Muscle layer of duodenum (tissue), 2 donors: ENCODE results near the gene RNF126.
"Not testable (repeated sequence)": the region's sequence is repeated elsewhere in the genome, so short reads cannot be mapped to it uniquely, and the experiment has no call there.

Experiments
- H3K27ac ChIP-seq: one replicate; pipeline ENCODE4 v1.7.0; 2013; ENCODE audit warnings: mild to moderate bottlenecking, low read length
- H3K27me3 ChIP-seq: one replicate; pipeline ENCODE4 v1.7.0; 2013; ENCODE audit warnings: low read depth, mild to moderate bottlenecking, control low read depth, low read length
- H3K36me3 ChIP-seq, 2 donors: one replicate each; pipeline ENCODE4 v1.7.0; 2013; ENCODE audit warnings: low read length in 2 of 2, control low read depth in 1 of 2, mild to moderate bottlenecking in 1 of 2; ENCODE audit not compliant: insufficient read depth in 2 of 2, control insufficient read depth in 1 of 2
- H3K4me1 ChIP-seq, 2 donors: one replicate each; pipeline ENCODE4 v1.7.0; 2013; ENCODE audit warnings: low read length in 2 of 2, mild to moderate bottlenecking in 2 of 2, control low read depth in 1 of 2, moderate library complexity in 1 of 2; ENCODE audit not compliant: insufficient read depth in 2 of 2, control insufficient read depth in 1 of 2
- H3K4me3 ChIP-seq, 2 donors: one replicate each; pipeline ENCODE4 v1.7.0; 2013; ENCODE audit warnings: low read length in 2 of 2, low read depth in 1 of 2, mild to moderate bottlenecking in 1 of 2
- H3K9me3 ChIP-seq, 2 donors: one replicate each; pipeline ENCODE4 v1.7.0; 2013; ENCODE audit warnings: low read length in 2 of 2, control low read depth in 1 of 2, mild to moderate bottlenecking in 1 of 2; ENCODE audit not compliant: control insufficient read depth in 1 of 2
- donor health status: healthy.

Gene RNF126

DNA sequence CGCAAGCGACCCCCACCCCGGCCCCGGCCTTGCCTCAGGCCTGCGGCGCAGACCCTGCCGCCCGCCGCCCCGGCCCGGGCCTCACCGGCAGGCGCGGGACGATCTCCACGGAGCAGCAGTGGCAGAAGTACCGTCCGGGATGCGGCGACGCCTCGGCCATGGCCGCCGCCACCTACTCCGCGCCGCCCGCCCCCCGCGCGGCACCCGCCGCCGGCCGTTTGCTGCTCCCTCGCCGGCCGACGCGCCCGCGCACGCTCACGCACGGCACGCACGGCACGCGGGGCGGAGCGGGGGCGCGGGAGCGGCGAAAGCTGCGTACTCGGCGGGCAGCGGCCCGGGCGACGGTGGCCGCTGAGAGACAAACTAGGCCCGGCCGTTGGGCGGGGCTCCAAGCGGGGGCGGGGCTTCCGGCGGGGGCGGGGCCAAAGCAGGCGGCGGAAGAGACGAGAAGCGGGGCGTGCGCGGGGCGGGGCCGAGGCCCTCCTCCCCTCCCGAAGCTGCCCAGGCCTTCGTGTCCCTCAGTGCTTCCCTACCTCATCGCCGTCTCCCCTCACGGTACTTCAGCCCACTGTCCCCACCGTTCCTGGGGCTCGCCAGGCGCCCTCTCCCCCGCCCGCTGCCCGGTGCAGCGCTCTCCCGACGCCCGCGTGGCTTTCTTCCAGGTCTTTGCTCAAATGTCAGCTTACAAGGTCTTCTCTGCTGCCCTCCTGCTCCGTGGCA lies at the start of gene RNF126:
TSS of gene RNF126 (minus strand) at position 253 of the 720 bp plus-strand sequence. CDS start at position 160, 93 bp downstream.
- Histone ChIP-seq H3K27ac (peak within 1 kb of the TSS; percentile 80), H3K27me3 (no peaks in the 10 kb centered on the region), H3K9me3 (no peaks in the 10 kb centered on the region), H3K36me3 (no peaks in the 10 kb centered on the region), H3K4me3 (peak within 1 kb of the TSS; percentile 64 to 96), H3K4me1 (peaks cover 7 to 55% of the 10 kb centered on the region in 2 donors)

GRCh38 chr19:711254-711653 lies 48.2 kb upstream of the RNF126 start:
- H3K4me3 ChIP-seq: no peak overlapping the region
- H3K27me3 ChIP-seq: no peaks in the 10 kb centered on the region
- peaks cover 5 to 8% of the 10 kb centered on the region in 2 donors for H3K9me3 ChIP-seq
- H3K4me1 ChIP-seq: peaks cover 0 to 17% of the 10 kb centered on the region in 2 donors
- H3K27ac ChIP-seq: no peak overlapping the region
- peaks cover 3 to 5% of the 10 kb centered on the region in 2 donors for H3K36me3 ChIP-seq

GRCh38 chr19:710767-711166 lies 47.8 kb upstream of the RNF126 start:
- peaks cover 5 to 8% of the 10 kb centered on the region in 2 donors for H3K9me3 ChIP-seq
- peaks cover 0 to 17% of the 10 kb centered on the region in 2 donors for H3K4me1 ChIP-seq
- H3K4me3 ChIP-seq: no peak overlapping the region
- peaks cover 3 to 5% of the 10 kb centered on the region in 2 donors for H3K36me3 ChIP-seq
- H3K27me3 ChIP-seq: no peaks in the 10 kb centered on the region
- H3K27ac ChIP-seq: no peak overlapping the region

GRCh38 chr19:709965-710571 lies 47.1 kb upstream of the RNF126 start:
- Histone ChIP-seq H3K4me3 (peak overlapping the region in 1 of 2 donors; percentile 74), H3K27ac (no peak overlapping the region), H3K27me3 (no peaks in the 10 kb centered on the region), H3K4me1 (peaks cover 0 to 17% of the 10 kb centered on the region in 2 donors), H3K9me3 (peaks cover 0 to 3% of the 10 kb centered on the region in 2 donors), H3K36me3 (no peaks in the 10 kb centered on the region)

DNA sequence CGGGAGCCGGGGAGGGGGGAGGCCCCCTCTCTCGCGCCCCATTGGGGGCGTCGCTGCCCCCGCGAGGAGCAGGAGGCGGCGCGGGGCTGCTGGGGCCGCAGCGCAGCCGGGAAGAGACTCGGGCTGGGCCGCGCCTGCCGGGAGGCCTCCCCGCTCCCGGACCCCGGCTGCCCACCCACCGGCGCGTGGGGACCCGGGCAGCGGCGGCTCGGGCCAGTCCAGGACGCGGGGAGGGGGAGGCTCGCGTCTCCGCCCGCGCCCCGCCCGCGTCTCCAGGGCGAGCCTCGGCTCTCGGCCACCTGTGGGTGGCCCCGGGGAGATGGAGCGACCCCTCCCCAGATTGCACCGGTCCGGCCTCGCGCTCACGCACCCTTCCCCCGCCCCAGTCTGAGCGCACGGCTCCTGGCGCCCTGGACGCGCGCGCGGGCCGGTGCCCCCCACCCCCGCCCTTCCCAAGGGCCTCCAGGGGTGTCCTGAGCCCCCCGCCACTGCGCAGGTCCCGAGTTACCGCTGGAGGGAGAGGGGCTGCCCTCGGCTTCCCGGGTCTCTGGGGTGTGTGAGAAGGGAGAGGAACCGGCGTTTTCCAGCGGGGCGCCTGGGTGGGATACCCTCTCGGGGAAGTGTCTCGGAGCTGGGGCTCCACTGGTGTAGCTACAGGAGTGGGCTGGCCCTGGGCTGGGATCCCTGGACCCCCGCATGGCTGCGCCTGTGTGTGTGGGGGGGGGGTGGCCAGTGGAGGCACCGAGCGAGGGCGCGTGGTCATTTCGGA lies 46.4 kb upstream of the RNF126 start:
- H3K27me3 ChIP-seq: no peaks in the 10 kb centered on the region

GRCh38 chr19:708154-709143 lies 45.4 kb upstream of the RNF126 start, which contains the start of gene PALM:
Gene PALM (plus strand): TSS chr19:708935. CDS start chr19:709147, 212 bp downstream.
- Histone ChIP-seq H3K4me1 (peaks cover 0 to 17% of the 10 kb centered on the region in 2 donors), H3K36me3 (no peaks in the 10 kb centered on the region), H3K9me3 (peaks cover 0 to 3% of the 10 kb centered on the region in 2 donors), H3K27ac (no peak within 1 kb of the TSS), H3K4me3 (peak within 1 kb of the TSS in 1 of 2 donors; percentile 74), H3K27me3 (no peaks in the 10 kb centered on the region)

More for the DNA sequence above, 46.4 kb upstream of the RNF126 start:
- Histone ChIP-seq H3K9me3 (peaks cover 0 to 3% of the 10 kb centered on the region in 2 donors), H3K4me3 (peak overlapping the region in 1 of 2 donors; percentile 74), H3K27ac (no peak overlapping the region), H3K36me3 (no peaks in the 10 kb centered on the region), H3K4me1 (peaks cover 0 to 17% of the 10 kb centered on the region in 2 donors)

- Histone ChIP-seq H3K4me3 (peak overlapping the region in 1 of 2 donors; percentile 25), H3K9me3 (peaks cover 0 to 3% of the 10 kb centered on the region in 2 donors), H3K4me1 (peaks cover 0 to 9% of the 10 kb centered on the region in 2 donors), H3K27ac (no peak overlapping the region), H3K27me3 (no peaks in the 10 kb centered on the region), H3K36me3 (no peaks in the 10 kb centered on the region)
Measured at GRCh38 chr19:704447-704741, 41.4 kb upstream of the RNF126 start.

DNA sequence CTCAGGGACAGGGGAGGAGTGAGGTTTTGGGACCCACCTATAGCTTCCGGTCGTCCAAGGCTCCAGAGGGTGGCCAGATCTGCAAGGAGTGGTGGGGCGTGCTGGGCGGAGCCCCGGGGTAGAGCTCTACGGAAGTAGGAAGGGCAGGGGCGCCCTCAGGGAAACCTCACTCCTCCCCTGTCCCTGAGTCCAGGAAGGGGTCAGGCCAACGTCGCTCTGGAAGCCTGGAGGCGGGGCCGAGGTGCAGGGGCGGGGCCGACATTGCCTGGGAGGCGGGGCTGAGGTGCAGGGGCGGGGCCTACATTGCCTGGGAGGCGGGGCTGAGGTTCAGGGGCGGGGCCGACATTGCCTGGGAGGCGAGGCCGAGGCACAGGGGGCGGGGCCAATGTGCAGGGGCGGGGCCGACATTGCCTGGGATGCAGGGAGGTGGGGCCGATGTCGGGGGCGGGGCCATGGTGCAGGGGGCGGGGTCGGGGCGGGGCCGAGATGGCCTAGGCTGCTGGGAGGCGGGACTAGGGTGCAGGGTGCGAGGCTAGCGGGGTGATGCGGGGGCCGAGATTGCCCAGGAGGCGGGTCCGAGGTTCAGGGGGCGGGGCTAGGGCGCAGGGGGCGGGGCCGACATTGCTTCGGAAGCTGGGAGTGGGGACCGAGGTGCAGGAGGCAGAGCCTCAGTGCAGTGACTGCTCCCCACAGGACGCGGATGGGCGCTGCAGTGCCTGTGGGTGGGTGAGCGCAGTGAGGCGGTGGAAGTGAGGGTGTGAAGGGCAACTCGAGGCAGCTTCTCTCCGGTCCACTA lies 40.8 kb upstream of the RNF126 start:
- Histone ChIP-seq H3K27me3 (no peaks in the 10 kb centered on the region), H3K27ac (no peak overlapping the region), H3K9me3 (peaks cover 0 to 3% of the 10 kb centered on the region in 2 donors), H3K4me1 (peaks cover 0 to 8% of the 10 kb centered on the region in 2 donors), H3K36me3 (no peaks in the 10 kb centered on the region), H3K4me3 (peak overlapping the region in 1 of 2 donors; percentile 35)

- no peak overlapping the region for H3K27ac ChIP-seq
- no peaks in the 10 kb centered on the region for H3K27me3 ChIP-seq
- H3K4me1 ChIP-seq: peaks cover 0 to 5% of the 10 kb centered on the region in 2 donors
- H3K4me3 ChIP-seq: peak overlapping the region; percentile 35 to 40
- H3K9me3 ChIP-seq: peaks cover 0 to 3% of the 10 kb centered on the region in 2 donors
- H3K36me3 ChIP-seq: no peaks in the 10 kb centered on the region
Measured at GRCh38 chr19:703329-703650, 40.3 kb upstream of the RNF126 start.

GRCh38 chr19:702847-703246 lies 39.8 kb upstream of the RNF126 start:
- H3K36me3 ChIP-seq, H3K27me3 ChIP-seq, H3K9me3 ChIP-seq, H3K4me1 ChIP-seq, H3K4me3 ChIP-seq, H3K27ac ChIP-seq: not testable (repeated sequence)
